Caki2 (cell line): ENCODE data around the gene C11orf16. TPM values are rescaled to one million over a fixed set of nuclear protein-coding genes. Genes with fewer than 3 reads are reported as not detected.
"Not testable (repeated sequence)": the region's sequence is repeated elsewhere in the genome, so short reads cannot be mapped to it uniquely, and the experiment has no call there.

Experiments used
- DNase-seq: peaks from one replicate; pipeline ENCODE4 v3.0.0-alpha.2; 2015; ENCODE audit warnings: low read depth
- in situ Hi-C: cut with HindIII; loops from 2 replicates; pipeline ENCODE4 v1.10.0; 2016; ENCODE audit warnings: low sequenced_read_pairs, low pct_unique_long_range_greater_than_20kb, mixed read lengths
- total RNA-seq: library from RNA; depleted of rRNA; stranded (reverse); fragments of >200 nt; shearing (Covaris generic); gene quantifications from 2 replicates; pipeline ENCODE4 v1.2.3, GENCODE V29; 2014; ENCODE audit warnings: low replicate concordance

Gene C11orf16
- total RNA-seq, 1 experiment from 2014 or later: not detected

- in situ Hi-C loops: no loop called here
- no peak for DNase-seq
Measured at GRCh38 chr11:8941341-8942103, 8.8 kb upstream of the C11orf16 start.

- no peak for DNase-seq
- in situ Hi-C loops: no loop called here
Measured at GRCh38 chr11:8937659-8938058, 4.9 kb upstream of the C11orf16 start.

- in situ Hi-C loops: no loop called here
- DNase-seq: no peak
Measured at GRCh38 chr11:8937159-8937558, 4.4 kb upstream of the C11orf16 start.

GRCh38 chr11:8935789-8936188, 3.0 kb upstream of the C11orf16 start:
- in situ Hi-C loops, DNase-seq: not testable (repeated sequence)

GRCh38 chr11:8934742-8935488, 2.2 kb upstream of the C11orf16 start:
- in situ Hi-C loops: no loop called here
- DNase-seq: no peak

- in situ Hi-C loops: no loop called here
- no peak for DNase-seq
Measured at GRCh38 chr11:8933931-8934330, 1.2 kb upstream of the C11orf16 start.

- in situ Hi-C loops: no loop called here
- no peak for DNase-seq
Measured at GRCh38 chr11:8930456-8931175, 2.1 kb downstream of the C11orf16 start.

GRCh38 chr11:8928981-8929615, 3.6 kb downstream of the C11orf16 start:
- DNase-seq: no peak
- in situ Hi-C loops: no loop called here

- in situ Hi-C loops: no loop called here
- DNase-seq: no peak
Measured at GRCh38 chr11:8928205-8928604, 4.5 kb downstream of the C11orf16 start.

- in situ Hi-C loops: no loop called here
- no peak for DNase-seq
Measured at GRCh38 chr11:8927233-8927632, 5.5 kb downstream of the C11orf16 start.

GRCh38 chr11:8926236-8926635, 6.5 kb downstream of the C11orf16 start:
- DNase-seq: no peak
- in situ Hi-C loops: no loop called here

- no peak for DNase-seq
- in situ Hi-C loops: no loop called here
Measured at GRCh38 chr11:8925711-8926110, 7.0 kb downstream of the C11orf16 start.

GRCh38 chr11:8922691-8923090, 10.1 kb downstream of the C11orf16 start:
- no peak for DNase-seq
- in situ Hi-C loops: no loop called here

GRCh38 chr11:8917157-8917825, 15.5 kb downstream of the C11orf16 start:
- peak; percentile 29 for DNase-seq
- in situ Hi-C loops: no loop called here

GRCh38 chr11:8914661-8915018, 18.1 kb downstream of the C11orf16 start:
- DNase-seq: no peak
- in situ Hi-C loops: no loop called here

GRCh38 chr11:8913961-8914660, 18.6 kb downstream of the C11orf16 start:
- in situ Hi-C loops: no loop called here

GRCh38 chr11:8911029-8911823, 21.5 kb downstream of the C11orf16 start, which contains the start of gene AKIP1:
TSS of gene AKIP1 (plus strand) at chr11:8911189. CDS start at chr11:8911450, 261 bp downstream.
- peak; percentile 90 for DNase-seq
- in situ Hi-C loops: no loop called here

More at GRCh38 chr11:8913961-8914660, 18.6 kb downstream of the C11orf16 start:
- peak; percentile 19 for DNase-seq
